Mammary epithelial cell (primary cell): ENCODE measurements around the gene OSBPL9.

Experiments used
- EZH2 ChIP-seq: IDR thresholded peaks from 2 replicates; pipeline ENCODE4 v1.6.1; 2012; ENCODE audit warnings: low read length, inconsistent platforms, borderline replicate concordance
- TF ChIP-seq, protein P1 (sequence below), 2 donors: IDR thresholded peaks in 1 of 2; conservative IDR thresholded peaks in 1 of 2; 2 replicates each; pipeline ENCODE4 v1.5.1; 2011 to 2012; ENCODE audit warnings: inconsistent platforms in 2 of 2, low read length in 2 of 2, mild to moderate bottlenecking in 2 of 2, control low read depth in 1 of 2, low read depth in 1 of 2; ENCODE audit not compliant: insufficient read depth in 1 of 2; ENCODE audit errors: extremely low read depth in 1 of 2

DNA sequence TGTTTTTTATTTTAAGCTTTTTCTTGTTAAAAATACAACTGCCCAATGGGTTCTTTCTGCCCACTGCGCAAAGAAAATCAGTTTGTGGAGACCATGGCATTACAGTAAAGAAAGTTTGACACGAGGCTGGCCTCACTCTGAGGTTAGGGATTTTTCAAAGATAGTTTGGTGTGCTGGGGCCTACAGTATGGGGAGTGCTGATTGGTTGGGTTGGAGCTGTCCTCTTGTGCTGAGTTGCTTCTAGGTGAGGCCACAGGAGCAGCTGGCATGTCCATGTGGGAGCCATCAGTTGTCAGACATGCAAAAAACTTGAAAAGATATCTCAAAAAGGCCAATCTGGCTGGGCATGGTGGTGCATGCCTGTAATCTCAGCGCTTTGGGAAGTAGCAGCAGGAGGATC lies 14.0 kb downstream of the OSBPL9 start:
- no peak for TF ChIP-seq EZH2
- TF ChIP-seq, protein P1, sequence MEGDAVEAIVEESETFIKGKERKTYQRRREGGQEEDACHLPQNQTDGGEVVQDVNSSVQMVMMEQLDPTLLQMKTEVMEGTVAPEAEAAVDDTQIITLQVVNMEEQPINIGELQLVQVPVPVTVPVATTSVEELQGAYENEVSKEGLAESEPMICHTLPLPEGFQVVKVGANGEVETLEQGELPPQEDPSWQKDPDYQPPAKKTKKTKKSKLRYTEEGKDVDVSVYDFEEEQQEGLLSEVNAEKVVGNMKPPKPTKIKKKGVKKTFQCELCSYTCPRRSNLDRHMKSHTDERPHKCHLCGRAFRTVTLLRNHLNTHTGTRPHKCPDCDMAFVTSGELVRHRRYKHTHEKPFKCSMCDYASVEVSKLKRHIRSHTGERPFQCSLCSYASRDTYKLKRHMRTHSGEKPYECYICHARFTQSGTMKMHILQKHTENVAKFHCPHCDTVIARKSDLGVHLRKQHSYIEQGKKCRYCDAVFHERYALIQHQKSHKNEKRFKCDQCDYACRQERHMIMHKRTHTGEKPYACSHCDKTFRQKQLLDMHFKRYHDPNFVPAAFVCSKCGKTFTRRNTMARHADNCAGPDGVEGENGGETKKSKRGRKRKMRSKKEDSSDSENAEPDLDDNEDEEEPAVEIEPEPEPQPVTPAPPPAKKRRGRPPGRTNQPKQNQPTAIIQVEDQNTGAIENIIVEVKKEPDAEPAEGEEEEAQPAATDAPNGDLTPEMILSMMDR (conservative IDR thresholded peaks at IDR 0.05 in 1 of 2, IDR thresholded peaks at IDR 0.05 in 1 of 2; ENCODE audit: extremely low read depth in 1 of 2, insufficient read depth in 1 of 2, low read depth in 1 of 2, low read length in 2 of 2) = no peak
